Body of pancreas (tissue), 4 donors: Measurements from ENCODE around the gene DOCK4.

Source experiments
- POLR2A ChIP-seq, 3 donors: fragments of 450-650 bp; IDR thresholded peaks; one replicate each; pipeline ENCODE4 v1.6.1; 2016; ENCODE audit warnings: antibody characterized with exemption in 3 of 3, mild to moderate bottlenecking in 2 of 3
- TF ChIP-seq, protein P1 (sequence below), 7 experiments: fragments of 450-650 bp in 4 of 7; fragments of 200-600 bp in 3 of 7; sonication (generic) in 3 of 7; IDR thresholded peaks; one replicate each; pipeline ENCODE4 v1.5.1; 2016 to 2019; ENCODE audit warnings: antibody characterized with exemption in 7 of 7

DNA sequence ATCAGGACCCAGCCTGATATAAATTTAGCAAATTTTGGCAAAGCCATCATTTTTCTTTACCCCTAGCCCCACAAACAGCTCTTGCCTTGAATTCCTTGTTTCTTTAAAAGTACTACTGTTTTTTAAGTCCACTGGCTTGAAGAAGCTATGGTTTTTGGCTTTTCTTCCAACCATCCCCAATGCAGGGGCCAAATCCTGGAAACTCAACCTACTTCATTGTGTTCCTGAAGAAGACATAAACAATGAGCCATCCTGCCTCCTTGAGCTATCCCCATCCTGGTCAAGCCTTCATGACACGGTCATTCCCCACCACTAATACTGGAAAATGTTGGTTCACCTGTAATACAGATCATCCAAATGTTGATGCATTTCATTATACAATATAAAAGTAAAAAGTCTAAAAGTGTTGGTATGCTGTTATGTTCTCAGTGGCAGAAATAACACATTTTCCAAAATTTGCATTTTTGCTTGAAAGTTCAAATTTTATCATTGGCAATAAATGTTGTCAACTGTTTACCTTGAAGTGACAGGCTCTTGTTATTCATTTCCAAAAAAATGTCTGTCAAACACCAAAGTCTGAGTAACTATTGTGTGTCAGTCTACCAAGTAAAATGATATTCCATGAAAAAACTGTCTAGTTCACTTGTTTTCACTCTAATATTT, 92.2 kb downstream of the DOCK4 start:
- TF ChIP-seq, protein P1, sequence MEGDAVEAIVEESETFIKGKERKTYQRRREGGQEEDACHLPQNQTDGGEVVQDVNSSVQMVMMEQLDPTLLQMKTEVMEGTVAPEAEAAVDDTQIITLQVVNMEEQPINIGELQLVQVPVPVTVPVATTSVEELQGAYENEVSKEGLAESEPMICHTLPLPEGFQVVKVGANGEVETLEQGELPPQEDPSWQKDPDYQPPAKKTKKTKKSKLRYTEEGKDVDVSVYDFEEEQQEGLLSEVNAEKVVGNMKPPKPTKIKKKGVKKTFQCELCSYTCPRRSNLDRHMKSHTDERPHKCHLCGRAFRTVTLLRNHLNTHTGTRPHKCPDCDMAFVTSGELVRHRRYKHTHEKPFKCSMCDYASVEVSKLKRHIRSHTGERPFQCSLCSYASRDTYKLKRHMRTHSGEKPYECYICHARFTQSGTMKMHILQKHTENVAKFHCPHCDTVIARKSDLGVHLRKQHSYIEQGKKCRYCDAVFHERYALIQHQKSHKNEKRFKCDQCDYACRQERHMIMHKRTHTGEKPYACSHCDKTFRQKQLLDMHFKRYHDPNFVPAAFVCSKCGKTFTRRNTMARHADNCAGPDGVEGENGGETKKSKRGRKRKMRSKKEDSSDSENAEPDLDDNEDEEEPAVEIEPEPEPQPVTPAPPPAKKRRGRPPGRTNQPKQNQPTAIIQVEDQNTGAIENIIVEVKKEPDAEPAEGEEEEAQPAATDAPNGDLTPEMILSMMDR (IDR thresholded peaks at IDR 0.05) = no peak
- TF ChIP-seq POLR2A (IDR thresholded peaks at IDR 0.05) = no peak
